GM19372 (cell line): Measurements from ENCODE around the gene SNRPD3.
"Not testable (repeated sequence)": the region's sequence is repeated elsewhere in the genome, so short reads cannot be mapped to it uniquely, and the experiment has no call there.

Source experiments
- ATAC-seq: cut with Tn5 transposase; IDR thresholded peaks from one replicate; pipeline ENCODE4 v1.9.1; 2021; ENCODE audit warnings: mild to moderate bottlenecking, low read depth, moderate library complexity; ENCODE audit not compliant: unreplicated experiment

The SNRPD3 gene

GRCh38 chr22:24589518-24590030 lies 33.8 kb downstream of the SNRPD3 start:
- ATAC-seq = no peak

- ATAC-seq = no peak
Measured at GRCh38 chr22:24590596-24591173, 34.9 kb downstream of the SNRPD3 start.

GRCh38 chr22:24591286-24591830 lies 35.6 kb downstream of the SNRPD3 start:
- no peak for ATAC-seq

GRCh38 chr22:24592058-24592850 lies 36.5 kb downstream of the SNRPD3 start:
- peak; percentile 16 for ATAC-seq

GRCh38 chr22:24592851-24593558 lies 37.2 kb downstream of the SNRPD3 start, which contains the start of gene LRRC75B:
Gene LRRC75B (minus strand): TSS chr22:24593073. CDS start chr22:24593039, 34 bp downstream.
- ATAC-seq = peak; percentile 90

GRCh38 chr22:24593559-24593835 lies 37.7 kb downstream of the SNRPD3 start:
- not testable (repeated sequence) for ATAC-seq

- ATAC-seq = no peak
Measured at GRCh38 chr22:24593836-24594568, 38.2 kb downstream of the SNRPD3 start.

GRCh38 chr22:24594569-24595120 lies 38.8 kb downstream of the SNRPD3 start:
- ATAC-seq = no peak

- ATAC-seq = no peak
Measured at GRCh38 chr22:24595228-24595627, 39.4 kb downstream of the SNRPD3 start.

- no peak for ATAC-seq
Measured at GRCh38 chr22:24595863-24596262, 40.1 kb downstream of the SNRPD3 start.

- ATAC-seq = not testable (repeated sequence)
Measured at GRCh38 chr22:24597076-24597475, 41.3 kb downstream of the SNRPD3 start.

GRCh38 chr22:24599514-24599913 lies 43.7 kb downstream of the SNRPD3 start:
- no peak for ATAC-seq

- ATAC-seq = not testable (repeated sequence)
Measured at GRCh38 chr22:24599958-24600715, 44.3 kb downstream of the SNRPD3 start.

GRCh38 chr22:24601217-24602104 lies 45.7 kb downstream of the SNRPD3 start:
- ATAC-seq = no peak

GRCh38 chr22:24602105-24602749 lies 46.4 kb downstream of the SNRPD3 start:
- not testable (repeated sequence) for ATAC-seq

GRCh38 chr22:24602847-24603769 lies 47.3 kb downstream of the SNRPD3 start, which contains the start of gene GGT1:
Gene GGT1 (plus strand): TSS chr22:24603193. CDS start chr22:24611082, 7,889 bp downstream.
- not testable (repeated sequence) for ATAC-seq
